HCT116 (cell line): ENCODE results near the gene DICER1. TPM values are rescaled to one million over a fixed set of nuclear protein-coding genes. Genes with fewer than 3 reads are reported as not detected.

Experiments used
- ATAC-seq: fragments of 200-7000 bp; cut with Tn5 transposase; 2 replicates; pipeline ENCODE4 v1.9.1; 2020; ENCODE audit warnings: mild to moderate bottlenecking, moderate library complexity
- BruUV-seq: library from RNA; stranded (reverse); fragments of 400-500 nt; replicated peaks from 2 replicates; lab custom pipeline; 2021; lab: Mats Ljungman, UMichigan
- CTCF ChIA-PET: fragments of 300-600 bp; sonication (Branson Sonifier 250); formaldehyde crosslinking; loops from one replicate; lab custom pipeline; 2021; ENCODE audit warnings: antibody characterized with exemption; lab: Charles Lee
- POLR2A ChIA-PET: fragments of 300-600, 350-600 bp; sonication (Branson Sonifier 250); formaldehyde crosslinking; loops from one replicate; lab custom pipeline; 2021; ENCODE audit warnings: antibody characterized with exemption; lab: Charles Lee
- RAD21 ChIA-PET, 2 experiments: fragments of 300-600 bp; sonication (Branson Sonifier 250); formaldehyde crosslinking; loops; one replicate each; lab custom pipeline; 2023; ENCODE audit warnings: low total read pairs in 2 of 2; ENCODE audit not compliant: uncharacterized antibody in 2 of 2, unreplicated experiment in 2 of 2, low non-redundant PET in 1 of 2; lab: Charles Lee
- DNase-seq: peaks from one replicate; pipeline ENCODE4 v3.0.0-alpha.2; 2010; ENCODE audit warnings: low read depth, low spot score
- H2AFZ ChIP-seq: fragments of 200-600 bp; shearing (Covaris generic), sonication (generic); 2 replicates; pipeline ENCODE4 v1.6.1; 2017; ENCODE audit warnings: low read depth, mixed run types, mixed read lengths, antibody characterized with exemption, low read length; ENCODE audit not compliant: poor library complexity, severe bottlenecking
- H3K27ac ChIP-seq: 2 replicates; pipeline ENCODE4 v1.5.1; 2012; ENCODE audit warnings: low read depth, low read length
- H3K27me3 ChIP-seq: fragments of 200-600 bp; sonication (generic); 2 replicates; pipeline ENCODE4 v1.6.1; 2016; ENCODE audit warnings: mixed run types, low read length, mixed read lengths; ENCODE audit not compliant: insufficient read depth
- H3K36me3 ChIP-seq, 2 experiments: fragments of 200-500 bp in 1 of 2; fragments of 200-600 bp in 1 of 2; sonication (Bioruptor generic) in 1 of 2; sonication (generic) in 1 of 2; 2 replicates each; pipeline versions ENCODE4 v1.5.1 to v1.6.1; 2014 to 2016; ENCODE audit warnings: low read length in 2 of 2, inconsistent platforms in 1 of 2, mixed read lengths in 1 of 2, mixed run types in 1 of 2; ENCODE audit not compliant: insufficient read depth in 2 of 2, control insufficient read depth in 1 of 2
- H3K4me1 ChIP-seq, 2 experiments: fragments of 200-600 bp in 1 of 2; sonication (generic) in 1 of 2; 2 replicates each; pipeline versions ENCODE4 v1.5.1 to v1.6.1; 2012 to 2017; ENCODE audit warnings: low read length in 2 of 2, inconsistent platforms in 1 of 2, mild to moderate bottlenecking in 1 of 2, mixed read lengths in 1 of 2, mixed run types in 1 of 2, moderate library complexity in 1 of 2; ENCODE audit not compliant: insufficient read depth in 2 of 2, control insufficient read depth in 1 of 2
- H3K4me2 ChIP-seq: fragments of 200-600 bp; sonication (generic); 2 replicates; pipeline ENCODE4 v1.6.1; 2017; ENCODE audit warnings: mixed run types, low read length, mixed read lengths
- H3K4me3 ChIP-seq, 2 experiments: fragments of 200-600 bp in 1 of 2; sonication (generic) in 1 of 2; replicated peaks in 1 of 2; 2 replicates each; pipeline ENCODE4 v1.5.1; 2011 to 2016; ENCODE audit warnings: low read length in 2 of 2, control low read depth in 1 of 2, low read depth in 1 of 2, mild to moderate bottlenecking in 1 of 2, mixed read lengths in 1 of 2, mixed run types in 1 of 2
- H3K79me2 ChIP-seq: fragments of 200-600 bp; sonication (generic); 2 replicates; pipeline ENCODE4 v1.6.1; 2017; ENCODE audit warnings: mild to moderate bottlenecking, mixed run types, low read length, moderate library complexity, mixed read lengths; ENCODE audit not compliant: insufficient read depth
- H3K9ac ChIP-seq: fragments of 200-600 bp; sonication (generic); 2 replicates; pipeline ENCODE4 v1.6.1; 2016; ENCODE audit warnings: low read length, mixed read lengths
- H3K9me2 ChIP-seq: fragments of 200-600 bp; sonication (generic), shearing (Covaris generic); 2 replicates; pipeline ENCODE4 v1.6.1; 2017; ENCODE audit warnings: mixed run types, mild to moderate bottlenecking, moderate library complexity; ENCODE audit not compliant: insufficient read depth
- H3K9me3 ChIP-seq, 2 experiments: fragments of 200-500 bp in 1 of 2; fragments of 200-600 bp in 1 of 2; sonication (Bioruptor generic) in 1 of 2; sonication (generic) in 1 of 2; 2 replicates each; pipeline ENCODE4 v1.6.1; 2014 to 2017; ENCODE audit warnings: low read length in 2 of 2, mixed read lengths in 2 of 2, inconsistent platforms in 1 of 2, low read depth in 1 of 2, mild to moderate bottlenecking in 1 of 2, mixed run types in 1 of 2, moderate library complexity in 1 of 2; ENCODE audit not compliant: control insufficient read depth in 1 of 2, insufficient read depth in 1 of 2
- H4K20me1 ChIP-seq: fragments of 200-600 bp; sonication (generic), shearing (Covaris generic); 2 replicates; pipeline ENCODE4 v1.6.1; 2017; ENCODE audit warnings: mixed run types, mild to moderate bottlenecking, moderate library complexity; ENCODE audit not compliant: insufficient read depth
- ATF3 ChIP-seq: IDR thresholded peaks from 2 replicates; pipeline ENCODE4 v1.6.1; 2012
- CEBPB ChIP-seq: IDR thresholded peaks from 2 replicates; pipeline ENCODE4 v1.6.1; 2012; ENCODE audit warnings: low read depth
- CTCF ChIP-seq, 3 experiments: fragments of 200-600 bp in 1 of 3; sonication (generic) in 1 of 3; IDR thresholded peaks in 2 of 3; conservative IDR thresholded peaks in 1 of 3; 2 replicates each; pipeline ENCODE4 v1.5.1; 2012 to 2017; ENCODE audit warnings: low read depth in 2 of 3, low read length in 2 of 3, antibody characterized with exemption in 1 of 3, borderline replicate concordance in 1 of 3, control low read depth in 1 of 3, mild to moderate bottlenecking in 1 of 3, mixed read lengths in 1 of 3, mixed run types in 1 of 3, moderate library complexity in 1 of 3; ENCODE audit not compliant: insufficient read depth in 1 of 3
- EGR1 ChIP-seq: IDR thresholded peaks from 2 replicates; pipeline ENCODE4 v1.6.1; 2012; ENCODE audit warnings: low read depth
- EZH2 ChIP-seq: fragments of 200-600 bp; sonication (generic); IDR thresholded peaks from 2 replicates; pipeline ENCODE4 v1.6.1; 2017; ENCODE audit warnings: antibody characterized with exemption, mixed run types
- EZH2phosphoT487 ChIP-seq: fragments of 200-600 bp; IDR thresholded peaks from 2 replicates; pipeline ENCODE4 v1.6.1; 2018; ENCODE audit warnings: antibody characterized with exemption, borderline replicate concordance
- FOSL1 ChIP-seq: IDR thresholded peaks from 2 replicates; pipeline ENCODE4 v1.6.1; 2012; ENCODE audit warnings: low read depth
- SIN3A ChIP-seq: IDR thresholded peaks from 2 replicates; pipeline ENCODE4 v1.6.1; 2012; ENCODE audit warnings: low read depth
- SP1 ChIP-seq: IDR thresholded peaks from 2 replicates; pipeline ENCODE4 v1.6.1; 2012; ENCODE audit warnings: low read depth
- TCF7L2 ChIP-seq: IDR thresholded peaks from 2 replicates; pipeline ENCODE4 v1.7.0; 2011; ENCODE audit warnings: borderline replicate concordance, inconsistent platforms; ENCODE audit not compliant: insufficient read depth, insufficient read length; ENCODE audit errors: extremely low read depth
- YY1 ChIP-seq: IDR thresholded peaks from 2 replicates; pipeline ENCODE4 v1.6.1; 2011; ENCODE audit warnings: low read length, low read depth, moderate library complexity, mild to moderate bottlenecking; ENCODE audit not compliant: insufficient replicate concordance; ENCODE audit errors: extremely low read depth
- ZNF274 ChIP-seq: fragments of 200-500 bp; sonication (Bioruptor generic); IDR thresholded peaks from 2 replicates; pipeline ENCODE4 v1.6.1; 2014; ENCODE audit warnings: mild to moderate bottlenecking, low read depth, low read length, inconsistent platforms
- intact Hi-C: fragments of 100-400 bp; cut with micrococcal nuclease; formaldehyde crosslinking; loops from 2 replicates; pipeline ENCODE4 v1.10.0; 2022
- total RNA-seq: library from RNA; stranded (reverse); gene quantifications from one replicate; pipeline ENCODE4 v1.2.1, GENCODE V29; 2021; ENCODE audit not compliant: unreplicated experiment
- TF ChIP-seq, protein P1 (sequence below): IDR thresholded peaks from 2 replicates; pipeline ENCODE4 v1.6.1; 2012; ENCODE audit warnings: low read depth
- TF ChIP-seq, protein P2 (sequence below): IDR thresholded peaks from 2 replicates; pipeline ENCODE4 v1.6.1; 2011; ENCODE audit warnings: mild to moderate bottlenecking, low read length, moderate library complexity; ENCODE audit not compliant: insufficient replicate concordance; ENCODE audit errors: extremely low read depth

Gene DICER1
- total RNA-seq, 1 experiment from 2014 or later = 38.6 TPM

DNA sequence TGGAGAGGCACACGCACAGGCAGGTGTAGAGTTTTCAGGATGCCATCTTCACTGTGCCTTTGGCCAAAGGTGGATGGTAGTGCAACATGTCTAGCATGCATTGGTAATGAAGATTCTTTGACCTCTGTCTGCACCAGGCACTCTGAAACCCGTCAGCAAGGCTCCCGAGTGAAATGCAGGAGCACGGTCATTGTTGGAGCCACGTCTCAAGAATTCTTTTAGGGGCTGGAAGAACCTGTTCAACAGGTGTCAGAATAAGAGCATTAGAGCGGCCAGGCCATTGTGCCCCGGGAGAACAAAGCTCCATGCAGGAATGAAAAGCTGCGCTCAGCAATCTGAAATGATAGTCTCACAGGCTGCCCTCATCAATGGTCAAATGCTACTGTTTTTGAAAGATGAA lies 40.2 kb upstream of the DICER1 start (continued):
- TF ChIP-seq, protein P1, sequence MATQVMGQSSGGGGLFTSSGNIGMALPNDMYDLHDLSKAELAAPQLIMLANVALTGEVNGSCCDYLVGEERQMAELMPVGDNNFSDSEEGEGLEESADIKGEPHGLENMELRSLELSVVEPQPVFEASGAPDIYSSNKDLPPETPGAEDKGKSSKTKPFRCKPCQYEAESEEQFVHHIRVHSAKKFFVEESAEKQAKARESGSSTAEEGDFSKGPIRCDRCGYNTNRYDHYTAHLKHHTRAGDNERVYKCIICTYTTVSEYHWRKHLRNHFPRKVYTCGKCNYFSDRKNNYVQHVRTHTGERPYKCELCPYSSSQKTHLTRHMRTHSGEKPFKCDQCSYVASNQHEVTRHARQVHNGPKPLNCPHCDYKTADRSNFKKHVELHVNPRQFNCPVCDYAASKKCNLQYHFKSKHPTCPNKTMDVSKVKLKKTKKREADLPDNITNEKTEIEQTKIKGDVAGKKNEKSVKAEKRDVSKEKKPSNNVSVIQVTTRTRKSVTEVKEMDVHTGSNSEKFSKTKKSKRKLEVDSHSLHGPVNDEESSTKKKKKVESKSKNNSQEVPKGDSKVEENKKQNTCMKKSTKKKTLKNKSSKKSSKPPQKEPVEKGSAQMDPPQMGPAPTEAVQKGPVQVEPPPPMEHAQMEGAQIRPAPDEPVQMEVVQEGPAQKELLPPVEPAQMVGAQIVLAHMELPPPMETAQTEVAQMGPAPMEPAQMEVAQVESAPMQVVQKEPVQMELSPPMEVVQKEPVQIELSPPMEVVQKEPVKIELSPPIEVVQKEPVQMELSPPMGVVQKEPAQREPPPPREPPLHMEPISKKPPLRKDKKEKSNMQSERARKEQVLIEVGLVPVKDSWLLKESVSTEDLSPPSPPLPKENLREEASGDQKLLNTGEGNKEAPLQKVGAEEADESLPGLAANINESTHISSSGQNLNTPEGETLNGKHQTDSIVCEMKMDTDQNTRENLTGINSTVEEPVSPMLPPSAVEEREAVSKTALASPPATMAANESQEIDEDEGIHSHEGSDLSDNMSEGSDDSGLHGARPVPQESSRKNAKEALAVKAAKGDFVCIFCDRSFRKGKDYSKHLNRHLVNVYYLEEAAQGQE = no peak
- no peak for TF ChIP-seq YY1
- TF ChIP-seq FOSL1 = no peak
- TF ChIP-seq SP1 = no peak
- TF ChIP-seq EZH2phosphoT487 = no peak
- no peak for TF ChIP-seq SIN3A

DNA sequence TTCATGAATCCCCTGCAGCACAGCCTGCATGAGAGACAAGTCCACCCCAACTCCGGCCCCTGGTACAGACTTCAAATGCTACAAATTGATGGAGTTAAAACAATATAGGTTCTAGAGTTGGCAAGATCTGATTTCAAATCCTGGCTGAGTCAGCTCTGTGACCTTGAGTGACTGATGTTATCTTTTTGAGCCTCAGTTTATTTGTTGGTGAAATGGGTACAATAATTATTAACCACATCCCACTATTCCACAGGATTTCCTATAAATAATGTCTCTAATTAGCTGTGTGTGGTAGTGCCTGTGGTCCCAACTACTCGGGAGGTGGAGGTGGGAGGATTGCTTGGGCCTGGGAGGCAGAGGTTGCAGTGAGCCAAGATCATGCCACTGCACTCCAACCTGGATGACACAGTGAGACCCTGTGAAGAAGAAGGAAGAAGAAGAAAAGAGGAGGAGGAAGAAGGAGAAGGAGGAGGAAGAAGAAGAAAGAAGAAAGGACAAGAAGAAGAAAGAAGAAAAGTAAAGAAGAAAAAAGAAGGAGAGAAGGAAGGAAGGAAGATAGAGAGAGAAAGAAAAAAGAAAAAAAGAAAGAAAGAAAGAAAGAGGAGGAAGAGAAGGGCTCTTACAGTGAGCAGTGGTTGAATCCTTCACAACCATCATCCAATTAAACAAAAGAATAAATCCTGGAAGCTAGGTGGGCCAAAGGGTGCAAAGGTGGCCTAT lies 39.7 kb upstream of the DICER1 start:
- no peak overlapping the region for H3K4me3 ChIP-seq
- H3K4me1 ChIP-seq = peaks cover 3 to 14% of the 10 kb centered on the region in 2 experiments; a peak in 3 of 4 replicates
- H3K9me2 ChIP-seq = no peaks in the 10 kb centered on the region
- intact Hi-C loops = no loop called here
- RAD21 ChIA-PET = no interaction called here
- no peak overlapping the region for H2AFZ ChIP-seq
- TF ChIP-seq TCF7L2 (no peak), FOSL1 (no peak), SIN3A (no peak), ATF3 (no peak), CEBPB (no peak), EGR1 (no peak), ZNF274 (no peak), EZH2 (no peak), EZH2phosphoT487 (no peak), CTCF (IDR thresholded peaks at IDR 0.05 in 2 of 3, conservative IDR thresholded peaks at IDR 0.05 in 1 of 3; ENCODE audit: borderline replicate concordance in 1 of 3, insufficient read depth in 1 of 3, low read depth in 2 of 3, low read length in 2 of 3) (no peak)
- TF ChIP-seq, protein P2, sequence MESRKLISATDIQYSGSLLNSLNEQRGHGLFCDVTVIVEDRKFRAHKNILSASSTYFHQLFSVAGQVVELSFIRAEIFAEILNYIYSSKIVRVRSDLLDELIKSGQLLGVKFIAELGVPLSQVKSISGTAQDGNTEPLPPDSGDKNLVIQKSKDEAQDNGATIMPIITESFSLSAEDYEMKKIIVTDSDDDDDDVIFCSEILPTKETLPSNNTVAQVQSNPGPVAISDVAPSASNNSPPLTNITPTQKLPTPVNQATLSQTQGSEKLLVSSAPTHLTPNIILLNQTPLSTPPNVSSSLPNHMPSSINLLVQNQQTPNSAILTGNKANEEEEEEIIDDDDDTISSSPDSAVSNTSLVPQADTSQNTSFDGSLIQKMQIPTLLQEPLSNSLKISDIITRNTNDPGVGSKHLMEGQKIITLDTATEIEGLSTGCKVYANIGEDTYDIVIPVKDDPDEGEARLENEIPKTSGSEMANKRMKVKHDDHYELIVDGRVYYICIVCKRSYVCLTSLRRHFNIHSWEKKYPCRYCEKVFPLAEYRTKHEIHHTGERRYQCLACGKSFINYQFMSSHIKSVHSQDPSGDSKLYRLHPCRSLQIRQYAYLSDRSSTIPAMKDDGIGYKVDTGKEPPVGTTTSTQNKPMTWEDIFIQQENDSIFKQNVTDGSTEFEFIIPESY = no peak
- H3K9ac ChIP-seq = no peak overlapping the region
- no peak for DNase-seq
- POLR2A ChIA-PET = no interaction called here
- BruUV-seq = no TSS peak
- no peaks in the 10 kb centered on the region for H3K9me3 ChIP-seq
- CTCF ChIA-PET = interaction anchor here (1.1 kb wide), 1 partner anchor 12 kb away, joined by 3 read pairs; no protein-coding TSS in a partner anchor
- H4K20me1 ChIP-seq = no peaks in the 10 kb centered on the region
- H3K4me2 ChIP-seq = no peak overlapping the region
- no peaks in the 10 kb centered on the region for H3K36me3 ChIP-seq
- H3K27ac ChIP-seq = no peak overlapping the region
- H3K27me3 ChIP-seq = no peaks in the 10 kb centered on the region
- H3K79me2 ChIP-seq = no peaks in the 10 kb centered on the region
- no peak for ATAC-seq
